Sigmoid colon (tissue), 7 donors: ENCODE data around the gene TMSB10. TPM values are rescaled to one million over a fixed set of nuclear protein-coding genes. Genes with fewer than 3 reads are reported as not detected.
"Not testable (repeated sequence)": the region's sequence is repeated elsewhere in the genome, so short reads cannot be mapped to it uniquely, and the experiment has no call there.

Experiments used
- DNase-seq: peaks from one replicate; pipeline ENCODE4 v3.0.0-alpha.2; 2019
- H3K27ac ChIP-seq, 4 donors: fragments of 200-600 bp; sonication (generic); one replicate each; pipeline ENCODE4 v1.5.1; 2016 to 2019; ENCODE audit warnings: mild to moderate bottlenecking in 1 of 4
- H3K27me3 ChIP-seq, 3 donors: fragments of 200-600 bp; sonication (generic); one replicate each; pipeline ENCODE4 v1.5.1; 2019; ENCODE audit warnings: mild to moderate bottlenecking in 1 of 3
- H3K36me3 ChIP-seq, 4 donors: fragments of 200-600 bp; sonication (generic); one replicate each; pipeline ENCODE4 v1.5.1; 2016 to 2019
- H3K4me1 ChIP-seq, 4 donors: fragments of 200-600 bp; sonication (generic); one replicate each; pipeline ENCODE4 v1.5.1; 2017 to 2019
- H3K4me3 ChIP-seq, 4 donors: fragments of 200-600 bp; sonication (generic); one replicate each; pipeline ENCODE4 v1.5.1; 2017 to 2019; ENCODE audit warnings: mild to moderate bottlenecking in 2 of 4, moderate library complexity in 1 of 4
- H3K9me3 ChIP-seq, 4 donors: fragments of 200-600 bp in 3 of 4; sonication (generic) in 3 of 4; one replicate each; pipeline versions ENCODE4 v1.5.1 to v1.6.1; 2013 to 2019
- EP300 ChIP-seq, 4 donors: sonication (generic); formaldehyde crosslinking; IDR thresholded peaks; one replicate each; pipeline ENCODE4 v1.6.1; 2017; ENCODE audit warnings: antibody characterized with exemption in 4 of 4
- POLR2A ChIP-seq, 2 donors: fragments of 450-650 bp; IDR thresholded peaks; one replicate each; pipeline ENCODE4 v1.6.1; 2016; ENCODE audit warnings: antibody characterized with exemption in 2 of 2, mild to moderate bottlenecking in 2 of 2, moderate library complexity in 2 of 2
- POLR2AphosphoS5 ChIP-seq, 4 donors: sonication (generic); formaldehyde crosslinking; IDR thresholded peaks; one replicate each; pipeline ENCODE4 v1.6.1; 2017; ENCODE audit warnings: antibody characterized with exemption in 4 of 4
- WGBS, 2 donors: extraction: QIAGEN DNeasy Blood & Tissue Kit; methylation state at CpG; one replicate each; pipeline ENCODE4 v1.1.7; 2013; 5-methylcytosine and 5-hydroxymethylcytosine counted together
- intact Hi-C: fragments of 100-400 bp; cut with DNase I; formaldehyde crosslinking; loops from one replicate; pipeline ENCODE4 v1.15.1; 2023
- polyA plus RNA-seq, 3 donors: library from polyadenylated mRNA; stranded (reverse); fragments of 200-250 nt; gene quantifications; one replicate each; pipeline ENCODE4 v1.2.3, GENCODE V29; 2013
- total RNA-seq, 4 donors: library from RNA; depleted of rRNA; stranded (reverse); fragments of >200 nt; gene quantifications; one replicate each; pipeline ENCODE4 v1.1.0, GENCODE V29; 2016
- TF ChIP-seq, protein P1 (sequence below), 4 experiments: fragments of 450-650 bp in 3 of 4; fragments of 200-600 bp in 1 of 4; IDR thresholded peaks; one replicate each; pipeline ENCODE4 v1.5.1; 2016 to 2019; ENCODE audit warnings: antibody characterized with exemption in 4 of 4, mild to moderate bottlenecking in 3 of 4, moderate library complexity in 2 of 4
- donor health status: healthy with polysubstance abuse.
- donor health status: Bipolar disorder and iron deficiency.
- donor health status: healthy.

The TMSB10 gene
- total and polyA plus RNA-seq, 7 donors, result 1,887 to 4,314 (median 2,459) TPM

DNA sequence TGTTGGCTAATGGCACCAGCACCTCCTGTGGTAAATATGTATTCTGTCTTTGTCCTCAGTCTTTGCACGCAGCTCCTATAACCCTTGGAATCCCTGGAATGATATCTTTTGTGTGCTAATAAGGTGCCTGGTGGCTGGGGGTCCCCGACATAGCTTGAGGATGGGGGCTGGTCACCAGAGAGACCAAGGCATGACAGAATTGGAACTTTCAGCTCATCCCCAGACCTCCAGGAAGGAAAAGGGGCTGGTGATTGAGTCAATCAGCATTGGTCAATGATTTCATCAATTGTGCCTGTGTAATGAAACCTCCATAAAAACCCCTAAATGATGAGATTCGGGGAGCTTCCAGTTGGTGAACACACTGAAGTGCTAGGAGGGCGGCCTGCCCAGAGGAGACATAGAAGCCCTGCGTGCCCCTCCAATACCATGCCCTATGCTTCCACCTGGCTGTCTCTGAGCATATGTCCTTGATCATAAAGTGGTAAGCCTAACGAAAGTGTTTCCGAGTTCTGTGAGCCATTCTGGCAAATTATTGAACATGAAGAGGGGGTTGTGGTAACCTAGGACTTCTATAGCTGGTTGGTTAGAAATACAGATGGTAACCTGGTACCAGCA is 38.9 kb downstream of the TMSB10 start:
- Histone ChIP-seq H3K36me3 (no peaks in the 10 kb centered on the region), H3K9me3 (no peaks in the 10 kb centered on the region), H3K27ac (no peak overlapping the region), H3K4me1 (no peaks in the 10 kb centered on the region), H3K4me3 (no peak overlapping the region), H3K27me3 (no peaks in the 10 kb centered on the region)
- TF ChIP-seq POLR2A (IDR thresholded peaks at IDR 0.05) (no peak), POLR2AphosphoS5 (IDR thresholded peaks at IDR 0.05) (no peak), EP300 (IDR thresholded peaks at IDR 0.05) (no peak)
- TF ChIP-seq, protein P1, sequence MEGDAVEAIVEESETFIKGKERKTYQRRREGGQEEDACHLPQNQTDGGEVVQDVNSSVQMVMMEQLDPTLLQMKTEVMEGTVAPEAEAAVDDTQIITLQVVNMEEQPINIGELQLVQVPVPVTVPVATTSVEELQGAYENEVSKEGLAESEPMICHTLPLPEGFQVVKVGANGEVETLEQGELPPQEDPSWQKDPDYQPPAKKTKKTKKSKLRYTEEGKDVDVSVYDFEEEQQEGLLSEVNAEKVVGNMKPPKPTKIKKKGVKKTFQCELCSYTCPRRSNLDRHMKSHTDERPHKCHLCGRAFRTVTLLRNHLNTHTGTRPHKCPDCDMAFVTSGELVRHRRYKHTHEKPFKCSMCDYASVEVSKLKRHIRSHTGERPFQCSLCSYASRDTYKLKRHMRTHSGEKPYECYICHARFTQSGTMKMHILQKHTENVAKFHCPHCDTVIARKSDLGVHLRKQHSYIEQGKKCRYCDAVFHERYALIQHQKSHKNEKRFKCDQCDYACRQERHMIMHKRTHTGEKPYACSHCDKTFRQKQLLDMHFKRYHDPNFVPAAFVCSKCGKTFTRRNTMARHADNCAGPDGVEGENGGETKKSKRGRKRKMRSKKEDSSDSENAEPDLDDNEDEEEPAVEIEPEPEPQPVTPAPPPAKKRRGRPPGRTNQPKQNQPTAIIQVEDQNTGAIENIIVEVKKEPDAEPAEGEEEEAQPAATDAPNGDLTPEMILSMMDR (IDR thresholded peaks at IDR 0.05), result no peak
- WGBS, 2 donors, result 93 to 94% methylated on average over 7 of the region's 7 CpGs
- intact Hi-C loops, result no loop called here
- DNase-seq, result no peak

DNA sequence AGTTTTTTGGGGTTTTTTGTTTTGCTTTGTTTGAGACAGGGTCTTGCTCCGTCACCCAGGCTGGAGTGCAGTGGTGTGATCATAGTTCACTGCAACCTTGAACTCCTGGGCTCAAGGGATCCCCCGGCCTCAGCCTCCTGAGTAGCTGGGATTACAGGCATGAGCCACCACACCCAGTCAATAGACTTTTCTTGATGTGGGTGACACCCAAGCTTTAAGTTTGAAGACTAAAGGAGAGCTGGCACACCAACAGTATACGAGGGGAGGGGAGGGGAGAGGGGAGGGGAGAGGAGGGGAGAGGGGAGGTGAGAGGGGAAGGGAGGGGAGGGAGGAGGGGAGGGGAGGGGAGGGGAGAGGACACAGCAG is 40.4 kb downstream of the TMSB10 start:
- H3K27ac ChIP-seq, H3K4me3 ChIP-seq, intact Hi-C loops, H3K4me1 ChIP-seq, H3K9me3 ChIP-seq, H3K36me3 ChIP-seq, H3K27me3 ChIP-seq, DNase-seq: not testable (repeated sequence)
- 14 to 42% methylated on average over 2 to 3 of the region's 3 CpGs for WGBS, 2 donors

DNA sequence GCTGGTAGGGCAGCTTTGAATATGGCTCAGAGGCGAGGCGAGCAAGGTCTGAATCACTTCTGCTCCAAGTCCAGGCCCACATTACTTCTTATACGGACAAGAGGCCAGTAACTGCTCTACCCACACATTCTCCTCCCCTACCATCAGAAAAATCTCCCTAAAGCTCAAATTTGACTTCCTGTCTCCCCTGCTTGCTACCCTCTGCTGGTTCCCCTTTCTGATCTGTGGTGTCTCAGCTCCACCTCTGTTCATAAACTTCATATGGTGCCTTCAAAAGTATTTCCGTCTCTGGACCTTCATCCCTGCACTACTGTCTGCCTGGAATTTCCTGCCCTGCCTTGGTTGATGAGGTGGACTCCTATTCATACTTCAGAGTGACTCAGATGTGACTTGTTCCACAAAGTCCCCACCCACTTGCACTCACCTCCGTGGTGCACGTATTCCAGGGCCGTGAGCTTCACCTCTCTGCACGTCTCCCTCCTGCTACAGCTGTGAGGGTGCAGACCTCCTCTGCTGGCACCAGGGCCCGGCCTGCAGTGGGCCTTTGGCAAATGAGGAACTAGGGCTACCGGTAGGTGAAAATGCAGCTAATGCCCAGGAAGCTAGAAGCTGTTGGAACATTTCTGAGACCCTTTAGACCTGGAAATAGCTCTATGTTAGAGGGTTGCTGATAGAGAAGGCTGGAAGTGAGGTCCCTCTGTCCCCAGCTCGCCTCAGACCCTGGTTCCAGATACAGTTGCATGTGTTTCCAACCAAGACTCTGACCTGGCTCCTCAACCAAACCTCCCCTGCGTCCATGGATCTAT is 41.0 kb downstream of the TMSB10 start:
- Histone ChIP-seq H3K27me3 (no peaks in the 10 kb centered on the region), H3K9me3 (no peaks in the 10 kb centered on the region), H3K4me1 (no peaks in the 10 kb centered on the region), H3K36me3 (no peaks in the 10 kb centered on the region), H3K4me3 (no peak overlapping the region), H3K27ac (no peak overlapping the region)
- intact Hi-C loops, result no loop called here
- TF ChIP-seq POLR2A (IDR thresholded peaks at IDR 0.05), result no peak
- TF ChIP-seq, protein P1 (IDR thresholded peaks at IDR 0.05), result no peak
- no peak for TF ChIP-seq EP300 (IDR thresholded peaks at IDR 0.05)
- no peak for TF ChIP-seq POLR2AphosphoS5 (IDR thresholded peaks at IDR 0.05)
- 32 to 35% methylated on average over 12 of the region's 12 CpGs for WGBS, 2 donors
- DNase-seq, result no peak

DNA sequence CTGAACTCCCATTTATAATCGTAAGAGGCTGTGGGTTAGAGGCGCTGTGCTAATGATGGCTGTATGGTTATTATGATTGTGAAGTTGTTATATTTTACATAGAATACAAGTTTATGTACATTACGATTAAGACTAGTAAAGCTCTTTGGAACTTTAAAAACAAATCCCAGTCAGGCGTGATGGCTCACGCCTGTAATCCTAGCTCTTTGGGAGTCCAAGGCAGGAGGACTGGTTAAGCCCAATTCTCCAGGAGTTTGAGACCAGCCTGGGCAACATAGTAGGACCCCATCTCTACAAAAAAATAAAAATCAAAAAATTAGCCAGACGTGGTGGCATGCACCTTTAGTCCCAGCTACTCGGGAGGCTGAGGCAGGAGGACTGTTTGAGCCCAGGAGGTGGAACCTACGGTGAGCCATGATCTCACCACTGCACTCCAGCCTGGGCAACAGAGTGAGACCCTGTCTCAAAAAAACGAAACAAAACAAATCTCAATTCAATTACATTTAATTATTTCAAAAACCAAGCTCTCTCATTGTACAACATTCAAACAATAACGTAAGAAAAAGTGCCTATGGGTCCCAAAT is 41.6 kb downstream of the TMSB10 start:
- no peak for DNase-seq
- H3K4me1 ChIP-seq, result no peaks in the 10 kb centered on the region
- no peaks in the 10 kb centered on the region for H3K36me3 ChIP-seq
- H3K27me3 ChIP-seq, result no peaks in the 10 kb centered on the region
- H3K27ac ChIP-seq, result no peak overlapping the region
- no peak overlapping the region for H3K4me3 ChIP-seq
- no peaks in the 10 kb centered on the region for H3K9me3 ChIP-seq
- intact Hi-C loops, result no loop called here
- 85 to 86% methylated on average over 10 of the region's 10 CpGs for WGBS, 2 donors
- TF ChIP-seq EP300 (IDR thresholded peaks at IDR 0.05) (no peak), POLR2A (IDR thresholded peaks at IDR 0.05) (no peak), POLR2AphosphoS5 (IDR thresholded peaks at IDR 0.05) (no peak)
- TF ChIP-seq, protein P1 (IDR thresholded peaks at IDR 0.05), result no peak

DNA sequence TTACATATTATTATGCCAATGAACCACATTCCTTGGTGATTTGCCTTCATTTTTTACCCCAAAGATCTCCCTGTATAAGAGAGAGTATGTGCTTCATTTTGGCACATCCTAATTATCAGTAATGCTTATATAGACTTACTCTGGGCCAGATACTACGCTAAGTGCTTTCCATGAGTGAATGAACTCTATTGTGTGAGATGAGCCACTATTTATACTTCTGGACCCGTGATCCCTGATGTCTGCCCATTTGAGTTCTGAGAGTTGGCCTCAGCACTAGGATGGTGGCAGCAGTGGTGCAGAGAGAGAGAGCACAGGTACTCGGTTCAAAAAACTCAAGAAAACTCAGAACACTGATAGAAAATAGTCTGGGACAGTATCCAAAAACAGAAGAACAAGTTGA is 48.1 kb downstream of the TMSB10 start:
- Histone ChIP-seq H3K36me3 (no peaks in the 10 kb centered on the region), H3K27ac (no peak overlapping the region), H3K4me3 (no peak overlapping the region), H3K4me1 (peaks cover 0 to 15% (median 10%) of the 10 kb centered on the region in 4 donors), H3K27me3 (no peaks in the 10 kb centered on the region), H3K9me3 (no peaks in the 10 kb centered on the region)
- TF ChIP-seq POLR2AphosphoS5 (IDR thresholded peaks at IDR 0.05) (no peak), POLR2A (IDR thresholded peaks at IDR 0.05) (no peak)
- TF ChIP-seq, protein P1 (IDR thresholded peaks at IDR 0.05), result no peak
- 88 to 92% methylated on average over 3 of the region's 3 CpGs for WGBS, 2 donors
- no peak for DNase-seq
- intact Hi-C loops, result no loop called here
